HL-60 (cell line): ENCODE measurements around the gene FCN1.

Experiments
- POLR2AphosphoS5 ChIP-seq: IDR thresholded peaks from 2 replicates; pipeline ENCODE4 v1.6.1; 2012; ENCODE audit warnings: low read depth
- TF ChIP-seq, protein P1 (sequence below): IDR thresholded peaks from one replicate; pipeline ENCODE4 v1.5.1; 2011; ENCODE audit warnings: low read length, control low read depth, inconsistent platforms; ENCODE audit not compliant: insufficient read depth

GRCh38 chr9:134932171-134932570, 14.5 kb upstream of the FCN1 start:
- TF ChIP-seq, protein P1, sequence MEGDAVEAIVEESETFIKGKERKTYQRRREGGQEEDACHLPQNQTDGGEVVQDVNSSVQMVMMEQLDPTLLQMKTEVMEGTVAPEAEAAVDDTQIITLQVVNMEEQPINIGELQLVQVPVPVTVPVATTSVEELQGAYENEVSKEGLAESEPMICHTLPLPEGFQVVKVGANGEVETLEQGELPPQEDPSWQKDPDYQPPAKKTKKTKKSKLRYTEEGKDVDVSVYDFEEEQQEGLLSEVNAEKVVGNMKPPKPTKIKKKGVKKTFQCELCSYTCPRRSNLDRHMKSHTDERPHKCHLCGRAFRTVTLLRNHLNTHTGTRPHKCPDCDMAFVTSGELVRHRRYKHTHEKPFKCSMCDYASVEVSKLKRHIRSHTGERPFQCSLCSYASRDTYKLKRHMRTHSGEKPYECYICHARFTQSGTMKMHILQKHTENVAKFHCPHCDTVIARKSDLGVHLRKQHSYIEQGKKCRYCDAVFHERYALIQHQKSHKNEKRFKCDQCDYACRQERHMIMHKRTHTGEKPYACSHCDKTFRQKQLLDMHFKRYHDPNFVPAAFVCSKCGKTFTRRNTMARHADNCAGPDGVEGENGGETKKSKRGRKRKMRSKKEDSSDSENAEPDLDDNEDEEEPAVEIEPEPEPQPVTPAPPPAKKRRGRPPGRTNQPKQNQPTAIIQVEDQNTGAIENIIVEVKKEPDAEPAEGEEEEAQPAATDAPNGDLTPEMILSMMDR = no peak
- TF ChIP-seq POLR2AphosphoS5 = no peak
